ENCODE results near the gene SOHLH2.
A peak's percentile ranks its signal among the peaks of the same experiment; 100 is the strongest.

Gene SOHLH2

DNA sequence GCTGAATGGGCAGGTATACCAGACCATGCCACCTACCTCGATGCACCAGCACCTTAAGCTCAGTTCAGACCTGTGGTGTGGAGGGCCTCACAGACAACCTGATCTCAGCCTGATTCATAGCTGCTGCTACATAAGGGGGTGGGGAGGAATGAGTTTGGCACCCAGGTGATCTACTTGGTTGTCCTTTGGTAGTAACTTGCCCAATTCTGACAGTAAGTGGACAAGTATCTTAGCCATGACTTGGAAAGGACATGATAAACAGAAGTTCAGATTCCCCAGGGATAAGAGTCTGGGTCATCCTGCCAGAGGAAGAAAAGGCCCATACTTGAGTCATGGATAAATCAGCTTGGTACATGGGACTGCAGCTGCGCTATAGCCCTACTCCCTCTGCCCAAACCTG, 28.4 kb upstream of the SOHLH2 start:
- peaks cover 10% of the 10 kb centered on the region for H3K36me3 ChIP-seq (ENCODE audit: insufficient read depth, low read length)
- H2AFZ ChIP-seq (ENCODE audit: low read length, unreplicated experiment), result no peak overlapping the region
- no peak overlapping the region for H3K4me3 ChIP-seq (ENCODE audit: low read depth, low read length)
- H3K79me2 ChIP-seq (ENCODE audit: control insufficient read depth, insufficient read depth, low read length, unreplicated experiment), result no peaks in the 10 kb centered on the region
- H3K27ac ChIP-seq (ENCODE audit: low read depth, low read length), result no peak overlapping the region
- no peaks in the 10 kb centered on the region for H3K27me3 ChIP-seq (ENCODE audit: insufficient read depth, low read length)
- H3K4me1 ChIP-seq (ENCODE audit: control insufficient read depth, insufficient read depth, low read length, unreplicated experiment), result no peaks in the 10 kb centered on the region

DNA sequence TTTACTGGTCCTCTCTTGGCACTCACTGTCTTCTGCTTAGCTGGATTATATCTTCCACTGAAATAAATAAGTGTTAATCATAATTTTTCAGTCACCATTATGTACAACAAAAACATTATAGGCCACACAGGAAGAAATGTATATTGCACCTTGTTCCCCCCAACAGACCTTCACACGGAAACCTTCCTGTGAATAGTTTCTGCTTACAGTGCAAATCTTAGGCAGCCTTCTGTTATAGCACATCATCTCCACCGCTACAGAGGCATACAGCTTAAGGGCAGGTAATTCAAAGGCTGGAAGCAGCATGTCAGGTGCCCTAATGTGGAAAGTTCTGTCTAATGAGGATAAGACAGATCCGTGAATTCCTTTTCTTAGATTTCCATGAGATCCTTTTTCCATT, 16.9 kb upstream of the SOHLH2 start:
- H3K36me3 ChIP-seq (ENCODE audit: insufficient read depth, low read length), result peaks cover 4% of the 10 kb centered on the region; the same call in 1 of the 2 replicates
- no peaks in the 10 kb centered on the region for H3K79me2 ChIP-seq (ENCODE audit: control insufficient read depth, insufficient read depth, low read length, unreplicated experiment)
- no peaks in the 10 kb centered on the region for H3K4me1 ChIP-seq (ENCODE audit: control insufficient read depth, insufficient read depth, low read length, unreplicated experiment)
- no peak overlapping the region for H3K27ac ChIP-seq (ENCODE audit: low read depth, low read length)
- H3K27me3 ChIP-seq (ENCODE audit: insufficient read depth, low read length), result no peaks in the 10 kb centered on the region
- H3K4me3 ChIP-seq (ENCODE audit: low read depth, low read length), result no peak overlapping the region
- no peak overlapping the region for H2AFZ ChIP-seq (ENCODE audit: low read length, unreplicated experiment)

DNA sequence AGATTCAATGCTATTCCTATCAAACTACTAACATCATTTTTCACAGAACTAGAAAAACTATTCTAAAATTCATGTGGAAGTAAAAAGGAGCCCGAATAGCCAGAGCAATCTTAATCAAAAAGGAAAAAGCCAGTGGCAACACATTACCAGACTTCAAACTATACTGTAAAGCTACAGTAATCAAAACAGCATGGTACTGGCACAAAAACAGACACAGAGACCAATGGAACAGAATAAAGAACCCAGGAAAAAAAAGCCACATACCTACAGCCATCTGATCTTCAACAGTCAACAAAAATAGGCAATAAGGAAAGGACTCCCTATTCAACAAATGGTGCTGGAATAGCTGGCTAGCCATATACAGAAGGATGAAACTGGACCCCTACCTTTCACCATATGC, 10.4 kb upstream of the SOHLH2 start:
- no peak overlapping the region for H2AFZ ChIP-seq (ENCODE audit: low read length, unreplicated experiment)
- H3K27me3 ChIP-seq (ENCODE audit: insufficient read depth, low read length), result no peaks in the 10 kb centered on the region
- no peaks in the 10 kb centered on the region for H3K4me1 ChIP-seq (ENCODE audit: control insufficient read depth, insufficient read depth, low read length, unreplicated experiment)
- no peaks in the 10 kb centered on the region for H3K79me2 ChIP-seq (ENCODE audit: control insufficient read depth, insufficient read depth, low read length, unreplicated experiment)
- H3K4me3 ChIP-seq (ENCODE audit: low read depth, low read length), result no peak overlapping the region
- no peak overlapping the region for H3K27ac ChIP-seq (ENCODE audit: low read depth, low read length)
- H3K36me3 ChIP-seq (ENCODE audit: insufficient read depth, low read length), result 0 out of 2 replicates have a peak, but pooled peaks cover 5% of the 10 kb centered on the region

DNA sequence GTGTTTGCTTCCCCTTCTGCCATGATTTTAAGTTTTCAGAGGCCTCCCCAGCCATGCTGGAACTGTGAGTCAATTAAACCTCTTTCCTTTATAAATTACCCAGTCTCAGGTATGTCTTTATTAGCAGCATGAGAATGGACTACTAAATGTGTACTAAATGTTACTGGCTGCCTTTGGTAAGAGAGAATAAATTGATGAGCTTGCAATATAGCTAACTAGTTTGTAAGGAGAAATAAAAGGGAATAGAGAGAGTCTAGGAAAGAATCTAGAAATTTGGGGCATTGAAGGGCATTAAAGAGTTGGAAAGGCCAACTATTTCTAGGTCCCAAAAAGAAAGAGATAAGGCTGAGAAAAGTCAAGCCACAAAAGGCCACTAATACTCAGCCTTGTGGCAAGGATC, 5.5 kb upstream of the SOHLH2 start:
- no peak overlapping the region for H2AFZ ChIP-seq (ENCODE audit: low read length, unreplicated experiment)
- H3K36me3 ChIP-seq (ENCODE audit: insufficient read depth, low read length), result no peaks in the 10 kb centered on the region
- H3K27me3 ChIP-seq (ENCODE audit: insufficient read depth, low read length), result no peaks in the 10 kb centered on the region
- no peak overlapping the region for H3K4me3 ChIP-seq (ENCODE audit: low read depth, low read length)
- H3K27ac ChIP-seq (ENCODE audit: low read depth, low read length), result no peak overlapping the region
- no peaks in the 10 kb centered on the region for H3K79me2 ChIP-seq (ENCODE audit: control insufficient read depth, insufficient read depth, low read length, unreplicated experiment)
- H3K4me1 ChIP-seq (ENCODE audit: control insufficient read depth, insufficient read depth, low read length, unreplicated experiment), result no peaks in the 10 kb centered on the region

DNA sequence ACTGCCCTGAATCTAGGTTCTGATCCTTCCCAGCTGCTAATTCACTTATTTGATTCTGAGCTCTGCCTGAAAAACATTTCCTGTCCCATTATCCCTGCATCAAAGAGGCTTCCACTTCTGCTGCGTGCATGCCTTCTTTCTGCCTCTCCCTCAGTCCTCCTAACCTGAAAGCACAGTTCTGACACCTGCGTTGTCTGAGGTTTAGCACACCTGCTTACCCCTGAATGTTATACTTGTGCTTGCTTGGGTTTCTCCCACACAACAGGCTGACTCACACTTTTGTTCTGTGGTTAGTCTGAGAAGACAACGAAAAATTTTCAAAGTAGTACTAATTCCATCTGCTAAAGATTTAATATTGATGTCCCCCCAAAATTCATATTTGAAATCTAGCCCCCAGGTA, 3.1 kb upstream of the SOHLH2 start:
- no peaks in the 10 kb centered on the region for H3K36me3 ChIP-seq (ENCODE audit: insufficient read depth, low read length)
- no peaks in the 10 kb centered on the region for H3K4me1 ChIP-seq (ENCODE audit: control insufficient read depth, insufficient read depth, low read length, unreplicated experiment)
- H2AFZ ChIP-seq (ENCODE audit: low read length, unreplicated experiment), result no peak overlapping the region
- H3K27ac ChIP-seq (ENCODE audit: low read depth, low read length), result no peak overlapping the region
- no peaks in the 10 kb centered on the region for H3K79me2 ChIP-seq (ENCODE audit: control insufficient read depth, insufficient read depth, low read length, unreplicated experiment)
- no peaks in the 10 kb centered on the region for H3K27me3 ChIP-seq (ENCODE audit: insufficient read depth, low read length)
- H3K4me3 ChIP-seq (ENCODE audit: low read depth, low read length), result no peak overlapping the region

DNA sequence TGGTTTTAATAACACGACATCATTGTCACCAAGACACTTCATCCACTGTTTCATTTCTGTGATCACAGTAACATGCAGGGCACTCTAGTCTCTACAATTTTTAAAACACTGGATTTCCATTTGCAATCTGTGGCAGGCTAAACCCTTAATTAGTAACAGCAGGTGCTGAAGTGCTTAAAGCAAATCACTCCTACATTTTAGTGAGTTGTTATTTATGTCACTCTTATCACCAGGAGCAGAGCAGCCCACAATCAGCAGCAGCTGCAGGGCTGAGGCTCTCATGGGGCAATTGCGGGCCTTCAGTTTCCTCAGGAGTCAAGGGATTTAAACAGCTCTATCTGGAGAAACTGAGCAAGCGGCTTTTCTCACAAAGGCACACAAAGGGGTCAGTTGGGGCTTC, 1.6 kb downstream of the SOHLH2 start:
- H3K4me1 ChIP-seq (ENCODE audit: control insufficient read depth, insufficient read depth, low read length, unreplicated experiment), result no peaks in the 10 kb centered on the region
- no peaks in the 10 kb centered on the region for H3K27me3 ChIP-seq (ENCODE audit: insufficient read depth, low read length)
- H3K4me3 ChIP-seq (ENCODE audit: low read depth, low read length), result no peak overlapping the region
- no peaks in the 10 kb centered on the region for H3K36me3 ChIP-seq (ENCODE audit: insufficient read depth, low read length)
- H3K27ac ChIP-seq (ENCODE audit: low read depth, low read length), result no peak overlapping the region
- H2AFZ ChIP-seq (ENCODE audit: low read length, unreplicated experiment), result no peak overlapping the region
- H3K79me2 ChIP-seq (ENCODE audit: control insufficient read depth, insufficient read depth, low read length, unreplicated experiment), result no peaks in the 10 kb centered on the region

DNA sequence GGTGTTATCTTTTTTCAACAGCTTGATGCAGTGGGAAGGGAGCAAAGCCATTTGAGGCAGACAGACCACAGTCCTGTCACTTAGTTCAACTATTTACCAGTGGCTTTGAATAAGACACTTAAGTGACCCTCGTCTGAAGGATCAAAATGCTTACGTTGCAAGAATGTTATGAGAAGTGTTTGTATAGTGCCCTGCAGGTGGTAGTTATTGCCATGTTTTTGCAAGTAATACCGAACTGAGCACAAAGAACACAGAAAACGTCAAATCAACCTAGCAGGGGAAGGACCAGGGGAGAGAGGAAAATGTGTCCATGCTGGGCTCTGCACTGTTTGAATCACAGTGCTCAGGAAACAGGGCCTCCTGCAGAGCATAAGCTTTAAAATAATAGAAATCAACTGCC, 2.8 kb downstream of the SOHLH2 start:
- Histone ChIP-seq H2AFZ (ENCODE audit: low read length, unreplicated experiment) (no peak overlapping the region), H3K79me2 (ENCODE audit: control insufficient read depth, insufficient read depth, low read length, unreplicated experiment) (no peaks in the 10 kb centered on the region), H3K4me1 (ENCODE audit: control insufficient read depth, insufficient read depth, low read length, unreplicated experiment) (no peaks in the 10 kb centered on the region), H3K27ac (ENCODE audit: low read depth, low read length) (no peak overlapping the region), H3K36me3 (ENCODE audit: insufficient read depth, low read length) (no peaks in the 10 kb centered on the region), H3K27me3 (ENCODE audit: insufficient read depth, low read length) (no peaks in the 10 kb centered on the region), H3K4me3 (ENCODE audit: low read depth, low read length) (no peak overlapping the region)

DNA sequence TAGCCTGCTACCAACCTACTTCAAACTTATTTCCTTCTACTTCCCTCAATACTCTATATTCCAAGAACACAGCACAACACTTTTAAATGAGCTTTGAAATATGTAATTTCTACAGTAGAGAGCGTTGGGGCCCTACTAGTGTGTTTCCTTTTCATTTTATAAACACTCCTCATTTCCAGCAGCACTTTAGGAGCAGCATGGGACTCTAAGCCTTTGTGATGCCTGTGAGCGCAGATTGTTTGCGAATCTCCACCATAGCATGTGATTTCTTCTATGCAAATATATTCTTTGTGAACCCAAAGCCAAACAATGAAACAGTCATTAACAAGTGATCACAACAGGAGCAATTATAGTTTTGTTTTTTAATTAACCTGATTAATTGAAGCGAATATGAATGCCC, 3.6 kb downstream of the SOHLH2 start:
- H3K27ac ChIP-seq (ENCODE audit: low read depth, low read length), result no peak overlapping the region
- H3K4me1 ChIP-seq (ENCODE audit: control insufficient read depth, insufficient read depth, low read length, unreplicated experiment), result no peaks in the 10 kb centered on the region
- no peak overlapping the region for H2AFZ ChIP-seq (ENCODE audit: low read length, unreplicated experiment)
- no peaks in the 10 kb centered on the region for H3K36me3 ChIP-seq (ENCODE audit: insufficient read depth, low read length)
- no peaks in the 10 kb centered on the region for H3K27me3 ChIP-seq (ENCODE audit: insufficient read depth, low read length)
- no peaks in the 10 kb centered on the region for H3K79me2 ChIP-seq (ENCODE audit: control insufficient read depth, insufficient read depth, low read length, unreplicated experiment)
- no peak overlapping the region for H3K4me3 ChIP-seq (ENCODE audit: low read depth, low read length)

DNA sequence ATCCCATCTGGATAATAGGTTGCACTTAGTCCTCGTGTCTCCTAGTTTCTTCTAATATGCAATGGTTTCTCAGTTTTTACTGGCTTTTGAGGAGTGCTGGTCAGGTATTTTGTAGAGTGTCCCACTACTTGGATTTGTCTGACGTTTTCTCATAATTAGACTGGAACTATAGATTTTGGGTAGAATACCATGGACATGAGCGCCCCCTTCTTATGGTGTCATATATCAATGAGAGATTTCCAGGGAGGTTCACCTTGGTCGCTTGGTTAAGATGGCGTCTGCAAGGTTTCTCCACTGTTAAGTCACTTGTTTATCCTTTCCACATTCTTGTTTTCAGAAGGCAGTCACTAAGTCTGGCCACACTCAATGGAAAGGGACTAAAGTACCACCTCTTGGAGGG, 6.7 kb downstream of the SOHLH2 start:
- Histone ChIP-seq H3K79me2 (ENCODE audit: control insufficient read depth, insufficient read depth, low read length, unreplicated experiment) (no peaks in the 10 kb centered on the region), H3K27ac (ENCODE audit: low read depth, low read length) (no peak overlapping the region), H3K4me1 (ENCODE audit: control insufficient read depth, insufficient read depth, low read length, unreplicated experiment) (no peaks in the 10 kb centered on the region), H3K36me3 (ENCODE audit: insufficient read depth, low read length) (no peaks in the 10 kb centered on the region), H3K27me3 (ENCODE audit: insufficient read depth, low read length) (no peaks in the 10 kb centered on the region), H3K4me3 (ENCODE audit: low read depth, low read length) (no peak overlapping the region), H2AFZ (ENCODE audit: low read length, unreplicated experiment) (no peak overlapping the region)

DNA sequence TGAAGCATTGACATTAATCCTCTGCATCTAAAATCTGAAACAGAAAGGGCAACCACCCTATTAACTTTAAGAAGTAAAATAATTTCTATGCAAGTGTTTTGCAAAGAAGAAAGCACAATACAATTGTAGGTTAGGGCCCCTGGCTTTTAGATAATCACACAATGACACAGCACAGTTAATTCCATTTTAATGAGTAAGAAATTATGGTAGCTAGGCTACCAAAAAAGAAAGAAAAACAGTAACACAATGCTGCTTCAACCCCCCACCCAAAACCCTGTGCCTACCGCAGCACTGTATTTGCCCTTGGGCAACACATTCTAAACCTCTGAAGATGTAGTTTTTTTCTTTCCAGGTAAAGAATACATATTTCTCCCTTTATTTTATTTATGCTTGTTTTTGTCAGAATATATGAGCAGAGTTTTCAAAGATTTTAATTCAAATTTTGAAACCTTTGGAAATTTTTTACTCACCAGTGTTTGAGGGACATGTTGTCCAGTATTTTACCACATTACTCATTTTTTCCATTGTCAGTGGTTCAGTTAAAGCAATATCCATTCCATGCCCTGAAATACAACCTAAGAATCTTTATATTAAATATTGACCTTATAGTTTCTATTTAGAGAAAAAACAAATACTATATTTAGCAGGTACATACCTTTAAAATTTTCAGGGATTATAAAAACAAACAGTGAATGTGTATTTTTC, 21.1 kb downstream of the SOHLH2 start:
- H3K4me1 ChIP-seq (ENCODE audit: control insufficient read depth, insufficient read depth, low read length, unreplicated experiment), result peaks cover 14% of the 10 kb centered on the region

DNA sequence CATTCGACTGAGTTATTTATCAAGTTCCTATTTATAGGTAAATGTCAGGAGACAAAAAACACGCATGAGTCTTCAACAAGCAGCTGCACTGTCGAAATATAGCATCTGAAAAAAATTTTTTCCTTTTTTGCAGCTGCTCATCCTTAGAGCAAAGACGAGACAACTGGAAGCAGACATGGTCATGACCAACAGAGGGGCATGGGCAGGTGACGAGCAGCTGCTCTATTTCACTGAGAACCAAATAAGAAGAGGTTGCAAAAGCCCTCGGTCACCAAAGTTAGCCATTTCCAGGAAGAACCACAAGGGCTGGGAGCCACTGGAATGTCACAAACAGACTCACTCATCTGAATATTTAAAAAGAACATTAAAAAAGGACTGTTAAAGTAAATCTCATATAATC, 22.2 kb downstream of the SOHLH2 start:
- Histone ChIP-seq H3K27me3 (ENCODE audit: insufficient read depth, low read length) (no peaks in the 10 kb centered on the region), H3K36me3 (ENCODE audit: insufficient read depth, low read length) (no peaks in the 10 kb centered on the region), H3K27ac (ENCODE audit: low read depth, low read length) (peak overlapping the region; percentile 55), H3K79me2 (ENCODE audit: control insufficient read depth, insufficient read depth, low read length, unreplicated experiment) (no peaks in the 10 kb centered on the region), H3K4me3 (ENCODE audit: low read depth, low read length) (no peak overlapping the region), H2AFZ (ENCODE audit: low read length, unreplicated experiment) (no peak overlapping the region), H3K4me1 (ENCODE audit: control insufficient read depth, insufficient read depth, low read length, unreplicated experiment) (peaks cover 14% of the 10 kb centered on the region)

More for the DNA sequence above, 21.1 kb downstream of the SOHLH2 start:
- H3K36me3 ChIP-seq (ENCODE audit: insufficient read depth, low read length), result no peaks in the 10 kb centered on the region
- peak overlapping the region; percentile 55 for H3K27ac ChIP-seq (ENCODE audit: low read depth, low read length)
- peak overlapping the region; percentile 18 for H2AFZ ChIP-seq (ENCODE audit: low read length, unreplicated experiment)
- H3K79me2 ChIP-seq (ENCODE audit: control insufficient read depth, insufficient read depth, low read length, unreplicated experiment), result no peaks in the 10 kb centered on the region
- H3K27me3 ChIP-seq (ENCODE audit: insufficient read depth, low read length), result no peaks in the 10 kb centered on the region
- no peak overlapping the region for H3K4me3 ChIP-seq (ENCODE audit: low read depth, low read length)

Data from ACC112 (cell line).